Cerebellar nuclear complex (tissue), 1 donor: ENCODE results near the gene NAT8.
"Not testable (repeated sequence)": the region's sequence is repeated elsewhere in the genome, so short reads cannot be mapped to it uniquely, and the experiment has no call there.

Experiments
- DNase-seq, 2 experiments: peaks; one replicate each; lab custom pipeline; 2025; lab: John Stamatoyannopoulos, UW

Gene NAT8

GRCh38 chr2:73642338-73643018 is at the start of gene NAT8:
Gene NAT8, minus strand, starts transcription at chr2:73642422. Its CDS starts 794 bp downstream, at chr2:73641628.
- no peak for DNase-seq

- not testable (repeated sequence) for DNase-seq
These were observed 48.3 kb upstream of the NAT8 start for GRCh38 chr2:73690372-73691088.

GRCh38 chr2:73688494-73688893 is 46.3 kb upstream of the NAT8 start:
- DNase-seq, result not testable (repeated sequence)

GRCh38 chr2:73685764-73686438 is 43.7 kb upstream of the NAT8 start:
- DNase-seq, result no peak

GRCh38 chr2:73684905-73685304 is 42.7 kb upstream of the NAT8 start:
- not testable (repeated sequence) for DNase-seq

GRCh38 chr2:73684325-73684724 is 42.1 kb upstream of the NAT8 start:
- DNase-seq, result not testable (repeated sequence)

- DNase-seq, result peak in 1 of 2 experiments; percentile 3
These were observed 37.8 kb upstream of the NAT8 start for GRCh38 chr2:73679951-73680571.

GRCh38 chr2:73679237-73679636 is 37.0 kb upstream of the NAT8 start:
- not testable (repeated sequence) for DNase-seq

GRCh38 chr2:73678008-73678407 is 35.8 kb upstream of the NAT8 start:
- not testable (repeated sequence) for DNase-seq

- not testable (repeated sequence) for DNase-seq
These were observed 34.0 kb upstream of the NAT8 start for GRCh38 chr2:73676211-73676610.

GRCh38 chr2:73674696-73675157 is 32.5 kb upstream of the NAT8 start:
- not testable (repeated sequence) for DNase-seq

GRCh38 chr2:73669976-73670375 is 27.8 kb upstream of the NAT8 start:
- DNase-seq, result not testable (repeated sequence)

- not testable (repeated sequence) for DNase-seq
These were observed 25.0 kb upstream of the NAT8 start for GRCh38 chr2:73667239-73667638.

GRCh38 chr2:73654175-73654574 is 12.0 kb upstream of the NAT8 start:
- no peak for DNase-seq

GRCh38 chr2:73652348-73652747 is 10.1 kb upstream of the NAT8 start:
- DNase-seq, result no peak

- DNase-seq, result no peak
These were observed 9.5 kb upstream of the NAT8 start for GRCh38 chr2:73651591-73652230.

- not testable (repeated sequence) for DNase-seq
These were observed 5.5 kb upstream of the NAT8 start for GRCh38 chr2:73647690-73648089.

- DNase-seq, result no peak
These were observed 507 bp downstream of the NAT8 start for GRCh38 chr2:73641767-73642062.

- no peak for DNase-seq
These were observed 1.1 kb downstream of the NAT8 start for GRCh38 chr2:73640946-73641766.

GRCh38 chr2:73640511-73640911 is 1.7 kb downstream of the NAT8 start:
- DNase-seq, result no peak

GRCh38 chr2:73638429-73638828 is 3.8 kb downstream of the NAT8 start:
- no peak for DNase-seq
